Measurements from ENCODE around the gene ZMYM3. TPM values are rescaled to one million over a fixed set of nuclear protein-coding genes. Genes with fewer than 3 reads are reported as not detected.

ZMYM3 gene
- total RNA-seq, 1 donor, result 20.3 TPM

GRCh38 chrX:71250841-71251240 lies 3.1 kb downstream of the ZMYM3 start:
- TF ChIP-seq CTCF (IDR thresholded peaks at IDR 0.05; ENCODE audit: insufficient read depth, low read length), result no peak
- DNase-seq (ENCODE audit: low read depth), result no peak
- no peak overlapping the region for H3K4me3 ChIP-seq (ENCODE audit: low read depth, low read length)

- TF ChIP-seq CTCF (IDR thresholded peaks at IDR 0.05; ENCODE audit: insufficient read depth, low read length), result no peak
- H3K4me3 ChIP-seq (ENCODE audit: low read depth, low read length), result no peak overlapping the region
- DNase-seq (ENCODE audit: low read depth), result no peak
Measured at GRCh38 chrX:71245159-71245558, 8.8 kb downstream of the ZMYM3 start.

GRCh38 chrX:71244359-71245128 lies 9.4 kb downstream of the ZMYM3 start:
- DNase-seq (ENCODE audit: low read depth), result no peak
- TF ChIP-seq CTCF (IDR thresholded peaks at IDR 0.05; ENCODE audit: insufficient read depth, low read length), result no peak
- H3K4me3 ChIP-seq (ENCODE audit: low read depth, low read length), result no peak overlapping the region

GRCh38 chrX:71241301-71241700 lies 12.6 kb downstream of the ZMYM3 start:
- no peak for DNase-seq (ENCODE audit: low read depth)

GRCh38 chrX:71239781-71240180 lies 14.2 kb downstream of the ZMYM3 start:
- H3K4me3 ChIP-seq (ENCODE audit: low read depth, low read length), result no peak overlapping the region
- TF ChIP-seq CTCF (IDR thresholded peaks at IDR 0.05; ENCODE audit: insufficient read depth, low read length), result no peak
- no peak for DNase-seq (ENCODE audit: low read depth)

More at GRCh38 chrX:71241301-71241700, 12.6 kb downstream of the ZMYM3 start:
- TF ChIP-seq CTCF (IDR thresholded peaks at IDR 0.05; ENCODE audit: insufficient read depth, low read length), result no peak
- H3K4me3 ChIP-seq (ENCODE audit: low read depth, low read length), result no peak overlapping the region

- DNase-seq (ENCODE audit: low read depth), result no peak
- TF ChIP-seq CTCF (IDR thresholded peaks at IDR 0.05; ENCODE audit: insufficient read depth, low read length), result no peak
- no peak overlapping the region for H3K4me3 ChIP-seq (ENCODE audit: low read depth, low read length)
Measured at GRCh38 chrX:71236836-71237235, 17.1 kb downstream of the ZMYM3 start.

GRCh38 chrX:71235482-71235881 lies 18.5 kb downstream of the ZMYM3 start:
- H3K4me3 ChIP-seq (ENCODE audit: low read depth, low read length), result no peak overlapping the region
- no peak for DNase-seq (ENCODE audit: low read depth)
- no peak for TF ChIP-seq CTCF (IDR thresholded peaks at IDR 0.05; ENCODE audit: insufficient read depth, low read length)
